Activated CD8-positive, alpha-beta T cell treated with anti-CD3 and anti-CD28 coated beads for 36 hours (primary cell): Measurements from ENCODE around the gene YIPF7. TPM values are rescaled to one million over a fixed set of nuclear protein-coding genes. Genes with fewer than 3 reads are reported as not detected.

Experiments used
- ATAC-seq: fragments of 200-7000 bp; cut with Tn5 transposase; one replicate; pipeline ENCODE4 v1.10.0; 2021; ENCODE audit warnings: mild to moderate bottlenecking, moderate library complexity
- CTCF ChIA-PET: fragments of 350-600 bp; sonication (Branson Sonifier 250); formaldehyde crosslinking; loops from one replicate; lab custom pipeline; 2021; ENCODE audit warnings: antibody characterized with exemption; lab: Charles Lee
- POLR2A ChIA-PET: fragments of 350-600 bp; sonication (Branson Sonifier 250); formaldehyde crosslinking; loops from one replicate; lab custom pipeline; 2021; ENCODE audit warnings: antibody characterized with exemption; lab: Charles Lee
- DNase-seq: peaks from one replicate; pipeline ENCODE4 v3.0.0-alpha.2; 2020
- H3K27ac Mint-ChIP-seq: one replicate; pipeline ENCODE4 v1.8.0; 2021; ENCODE audit warnings: mild to moderate bottlenecking, mixed read lengths
- H3K27me3 Mint-ChIP-seq: one replicate; pipeline ENCODE4 v1.8.0; 2021; ENCODE audit warnings: mixed read lengths
- H3K36me3 Mint-ChIP-seq: one replicate; pipeline ENCODE4 v1.8.0; 2021; ENCODE audit warnings: low read depth, mixed read lengths
- H3K4me1 Mint-ChIP-seq: one replicate; pipeline ENCODE4 v1.8.0; 2021; ENCODE audit warnings: low read depth, mixed read lengths
- H3K4me3 Mint-ChIP-seq: one replicate; pipeline ENCODE4 v1.8.0; 2021; ENCODE audit warnings: mild to moderate bottlenecking, moderate library complexity, mixed read lengths
- H3K9me3 Mint-ChIP-seq: one replicate; pipeline ENCODE4 v1.8.0; 2021; ENCODE audit warnings: mixed read lengths
- intact Hi-C: fragments of 100-400 bp; cut with micrococcal nuclease; formaldehyde crosslinking; loops from one replicate; pipeline ENCODE4 v1.10.0; 2022
- total RNA-seq, 2 experiments: library from RNA; stranded (reverse); gene quantifications; one replicate each; pipeline ENCODE4 v1.2.3, GENCODE V29; 2021
- TF ChIP-seq, protein P1 (sequence below): fragments of 200-600 bp; IDR thresholded peaks from one replicate; pipeline ENCODE4 v1.8.0; 2022; ENCODE audit warnings: antibody characterized with exemption, mild to moderate bottlenecking

Gene YIPF7
- total RNA-seq, 2 experiments from 2014 or later: not detected

DNA sequence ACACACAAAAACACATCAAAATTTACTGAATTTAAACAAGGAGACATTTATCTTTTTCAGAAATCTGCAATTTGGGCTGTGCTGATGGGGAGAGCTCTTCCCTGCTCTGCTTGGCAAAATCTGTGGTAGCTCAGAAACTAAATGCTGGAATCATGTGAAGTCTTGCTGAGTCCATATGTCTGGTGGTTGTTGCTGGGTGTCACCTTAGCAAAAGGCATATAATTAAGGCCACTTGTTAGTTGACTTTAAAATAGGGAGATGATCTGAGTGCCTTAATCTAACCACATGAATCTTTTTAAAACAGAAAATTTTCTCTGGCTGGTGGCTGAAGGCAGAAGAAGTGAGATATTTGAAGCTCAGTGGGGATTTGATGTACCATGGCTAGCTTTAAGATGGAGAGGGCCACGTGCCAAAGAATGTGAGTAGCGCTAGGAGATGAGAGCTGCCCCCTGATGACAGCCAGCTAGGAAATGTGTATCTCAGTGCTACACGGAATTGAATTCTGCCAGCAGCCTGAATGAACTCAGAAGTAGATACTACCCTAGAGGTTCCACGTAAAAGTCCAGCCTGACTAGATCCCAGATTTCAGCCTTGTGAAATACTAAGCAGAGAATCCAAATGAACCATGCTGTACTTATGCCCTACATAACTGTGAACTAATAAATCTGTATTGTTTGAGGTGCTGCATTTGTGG is 19.2 kb upstream of the YIPF7 start:
- Mint-ChIP-seq H3K4me3 (no peak overlapping the region), H3K27ac (no peak overlapping the region), H3K36me3 (no peaks in the 10 kb centered on the region), H3K9me3 (no peaks in the 10 kb centered on the region), H3K4me1 (no peaks in the 10 kb centered on the region), H3K27me3 (no peaks in the 10 kb centered on the region)
- intact Hi-C loops: no loop called here
- DNase-seq (no peak), ATAC-seq (no peak)
- TF ChIP-seq, protein P1, sequence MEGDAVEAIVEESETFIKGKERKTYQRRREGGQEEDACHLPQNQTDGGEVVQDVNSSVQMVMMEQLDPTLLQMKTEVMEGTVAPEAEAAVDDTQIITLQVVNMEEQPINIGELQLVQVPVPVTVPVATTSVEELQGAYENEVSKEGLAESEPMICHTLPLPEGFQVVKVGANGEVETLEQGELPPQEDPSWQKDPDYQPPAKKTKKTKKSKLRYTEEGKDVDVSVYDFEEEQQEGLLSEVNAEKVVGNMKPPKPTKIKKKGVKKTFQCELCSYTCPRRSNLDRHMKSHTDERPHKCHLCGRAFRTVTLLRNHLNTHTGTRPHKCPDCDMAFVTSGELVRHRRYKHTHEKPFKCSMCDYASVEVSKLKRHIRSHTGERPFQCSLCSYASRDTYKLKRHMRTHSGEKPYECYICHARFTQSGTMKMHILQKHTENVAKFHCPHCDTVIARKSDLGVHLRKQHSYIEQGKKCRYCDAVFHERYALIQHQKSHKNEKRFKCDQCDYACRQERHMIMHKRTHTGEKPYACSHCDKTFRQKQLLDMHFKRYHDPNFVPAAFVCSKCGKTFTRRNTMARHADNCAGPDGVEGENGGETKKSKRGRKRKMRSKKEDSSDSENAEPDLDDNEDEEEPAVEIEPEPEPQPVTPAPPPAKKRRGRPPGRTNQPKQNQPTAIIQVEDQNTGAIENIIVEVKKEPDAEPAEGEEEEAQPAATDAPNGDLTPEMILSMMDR: no peak
- ChIA-PET CTCF (no interaction called here), POLR2A (no interaction called here)

DNA sequence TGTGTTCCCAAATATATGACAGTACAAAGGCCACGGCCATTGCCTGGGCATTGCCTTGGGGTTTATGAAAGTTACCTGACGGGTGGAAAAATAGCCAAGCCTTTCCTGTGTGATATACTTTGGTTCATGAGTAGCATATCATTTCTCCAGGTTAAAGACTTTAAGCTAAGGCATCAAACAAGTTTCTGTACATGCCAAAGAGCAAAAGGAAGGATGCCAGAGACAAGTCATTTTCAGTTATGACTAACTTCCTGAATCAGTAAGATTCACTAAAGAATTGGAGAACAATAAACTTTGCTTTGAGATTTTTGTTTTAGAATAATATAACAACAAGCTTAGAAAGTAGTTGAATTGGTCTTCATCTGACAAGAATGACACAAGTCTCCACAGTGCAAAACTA is 17.1 kb upstream of the YIPF7 start:
- ATAC-seq: no peak
- no peak for DNase-seq
- Mint-ChIP-seq H3K36me3 (no peaks in the 10 kb centered on the region), H3K9me3 (no peaks in the 10 kb centered on the region), H3K4me1 (no peaks in the 10 kb centered on the region), H3K27ac (no peak overlapping the region), H3K4me3 (no peak overlapping the region), H3K27me3 (no peaks in the 10 kb centered on the region)
- intact Hi-C loops: no loop called here
- POLR2A ChIA-PET: interaction anchor here (1.9 kb wide), 1 partner anchor 10 kb away, joined by 11 read pairs; the partner anchor contains the start of gene GUF1
- TF ChIP-seq, protein P1: no peak
- CTCF ChIA-PET: no interaction called here

DNA sequence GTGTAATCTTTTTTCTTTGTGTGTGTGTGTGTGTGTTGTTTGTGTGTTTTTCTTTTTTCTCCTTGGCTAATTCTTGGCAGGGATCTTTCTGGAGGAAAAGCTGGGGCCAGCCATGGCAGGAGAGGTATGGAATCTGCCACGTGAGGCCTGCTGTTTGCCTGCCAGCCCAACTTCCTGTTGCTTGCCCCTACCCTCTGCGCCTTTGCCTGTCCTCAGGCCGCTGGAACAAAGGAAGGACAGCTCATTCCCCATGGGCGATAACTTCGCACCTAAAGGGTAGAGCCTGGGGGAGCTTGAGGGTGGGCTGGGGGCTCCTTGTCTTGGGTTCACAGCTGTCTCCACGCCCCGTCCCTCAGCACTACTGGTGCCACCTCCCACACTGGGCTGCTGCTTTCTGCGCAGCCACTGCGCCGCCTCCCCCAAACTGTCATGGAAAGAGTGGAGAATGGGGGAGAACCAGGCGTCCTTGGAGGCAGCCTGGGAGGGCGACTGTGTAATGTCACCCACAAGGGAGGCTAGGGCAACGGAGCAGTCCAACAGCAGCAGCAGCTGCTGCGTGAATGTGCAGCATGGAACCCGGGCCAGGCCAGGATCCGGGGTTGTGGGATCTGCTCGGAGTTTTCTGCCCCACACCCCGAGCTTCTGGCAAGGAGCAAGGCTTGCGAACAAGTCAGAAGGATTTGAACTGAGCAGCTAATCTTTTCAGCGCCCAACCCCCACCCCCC is 12.3 kb upstream of the YIPF7 start:
- Mint-ChIP-seq H3K27ac (no peak overlapping the region), H3K27me3 (peaks cover 3% of the 10 kb centered on the region), H3K36me3 (no peaks in the 10 kb centered on the region), H3K4me3 (no peak overlapping the region), H3K9me3 (no peaks in the 10 kb centered on the region), H3K4me1 (no peaks in the 10 kb centered on the region)
- TF ChIP-seq, protein P1: no peak
- DNase-seq (no peak), ATAC-seq (no peak)
- POLR2A ChIA-PET: no interaction called here
- intact Hi-C loops: no loop called here
- CTCF ChIA-PET: no interaction called here

DNA sequence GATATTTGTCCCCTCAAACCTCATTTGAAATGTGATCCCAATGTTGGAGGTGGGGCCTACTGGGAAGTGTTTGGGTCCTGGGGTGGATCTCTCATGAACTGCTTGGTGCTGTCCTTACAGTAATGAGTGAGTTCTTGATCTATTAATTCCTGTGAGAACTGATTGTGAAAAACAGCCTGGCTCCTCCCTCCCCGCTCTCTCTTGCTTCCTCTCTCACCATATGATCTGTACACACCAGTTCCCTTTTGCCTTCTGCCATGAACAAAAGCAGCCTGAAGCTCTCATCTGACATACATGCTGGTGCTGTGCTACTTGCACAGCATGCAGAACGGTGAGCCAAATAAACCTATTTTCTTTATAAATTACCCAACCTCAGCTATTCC is 11.2 kb upstream of the YIPF7 start:
- ChIA-PET POLR2A (no interaction called here), CTCF (no interaction called here)
- no peak overlapping the region for H3K27ac Mint-ChIP-seq
- H3K27me3 Mint-ChIP-seq: peaks cover 3% of the 10 kb centered on the region
- TF ChIP-seq, protein P1: no peak
- DNase-seq (no peak), ATAC-seq (no peak)
- no peaks in the 10 kb centered on the region for H3K4me1 Mint-ChIP-seq
- intact Hi-C loops: no loop called here
- no peaks in the 10 kb centered on the region for H3K36me3 Mint-ChIP-seq
- no peak overlapping the region for H3K4me3 Mint-ChIP-seq
- no peaks in the 10 kb centered on the region for H3K9me3 Mint-ChIP-seq

DNA sequence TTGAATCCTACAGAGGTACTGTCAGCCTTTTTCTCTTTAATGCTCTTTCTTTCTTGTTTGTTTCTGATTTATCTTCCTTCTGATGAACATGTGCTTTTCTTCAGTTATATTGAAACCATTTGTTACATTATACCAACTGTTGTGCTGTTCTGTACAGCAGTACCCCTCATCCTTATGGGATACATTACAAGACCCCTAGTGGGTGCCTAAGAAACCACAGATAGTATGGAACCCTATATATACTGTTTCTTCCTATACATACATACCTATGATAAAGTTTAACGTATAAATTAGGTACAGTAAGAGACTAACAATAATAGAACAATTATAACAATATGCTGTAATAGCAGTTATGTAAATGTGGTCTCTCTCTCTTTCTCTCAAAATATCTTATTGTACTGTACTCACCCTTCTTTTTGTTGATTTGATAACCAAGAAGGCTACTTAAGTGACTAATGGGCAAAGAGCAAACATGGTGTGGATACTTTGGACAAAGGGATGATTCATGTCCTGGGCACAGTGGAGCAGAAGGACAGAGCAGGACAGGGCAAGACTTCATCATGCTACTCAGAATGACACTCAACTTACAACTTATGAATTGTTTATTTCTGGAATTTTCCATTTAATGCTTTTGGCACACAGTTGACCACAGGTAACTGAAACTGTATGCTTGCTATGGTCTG is 10.7 kb upstream of the YIPF7 start:
- intact Hi-C loops: no loop called here
- H3K27ac Mint-ChIP-seq: no peak overlapping the region
- POLR2A ChIA-PET: no interaction called here
- peaks cover 3% of the 10 kb centered on the region for H3K27me3 Mint-ChIP-seq
- no peaks in the 10 kb centered on the region for H3K9me3 Mint-ChIP-seq
- H3K4me1 Mint-ChIP-seq: no peaks in the 10 kb centered on the region
- TF ChIP-seq, protein P1: no peak
- CTCF ChIA-PET: no interaction called here
- no peaks in the 10 kb centered on the region for H3K36me3 Mint-ChIP-seq
- H3K4me3 Mint-ChIP-seq: no peak overlapping the region
- no peak for DNase-seq
- ATAC-seq: no peak
